ENCODE results near the gene CMTM4. TPM values are rescaled to one million over a fixed set of nuclear protein-coding genes. Genes with fewer than 3 reads are reported as not detected.

The CMTM4 gene
- total RNA-seq, 1 donor from 2014 or later = 15.5 TPM

DNA sequence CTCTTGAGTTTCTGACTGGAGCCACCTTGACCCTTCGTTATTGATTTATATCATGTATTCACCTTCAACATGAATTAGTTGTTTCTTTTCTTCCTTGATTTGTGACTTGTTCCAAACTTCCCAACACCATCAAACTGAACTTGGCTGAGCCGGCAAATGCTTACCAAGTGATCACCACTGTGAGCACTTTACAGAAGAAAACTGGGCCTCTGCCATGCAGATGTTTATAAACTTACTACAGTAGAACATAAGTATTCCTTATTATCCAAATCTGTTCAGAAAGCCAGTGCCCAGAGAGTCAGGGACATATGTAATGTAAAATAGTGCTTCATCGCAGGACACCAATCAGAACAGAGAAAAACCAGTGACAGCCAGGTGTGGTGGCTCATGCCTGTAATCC, 19.9 kb downstream of the CMTM4 start:
- Mint-ChIP-seq H3K4me3 (ENCODE audit: unreplicated experiment) (no peak overlapping the region), H3K27me3 (ENCODE audit: unreplicated experiment) (no peaks in the 10 kb centered on the region), H3K4me1 (ENCODE audit: unreplicated experiment) (no peaks in the 10 kb centered on the region), H3K27ac (ENCODE audit: unreplicated experiment) (no peak overlapping the region), H3K9me3 (ENCODE audit: unreplicated experiment) (no peaks in the 10 kb centered on the region), H3K36me3 (ENCODE audit: low read depth, unreplicated experiment) (no peaks in the 10 kb centered on the region)
- no peak for DNase-seq (ENCODE audit: low spot score)
- TF ChIP-seq, protein P1, sequence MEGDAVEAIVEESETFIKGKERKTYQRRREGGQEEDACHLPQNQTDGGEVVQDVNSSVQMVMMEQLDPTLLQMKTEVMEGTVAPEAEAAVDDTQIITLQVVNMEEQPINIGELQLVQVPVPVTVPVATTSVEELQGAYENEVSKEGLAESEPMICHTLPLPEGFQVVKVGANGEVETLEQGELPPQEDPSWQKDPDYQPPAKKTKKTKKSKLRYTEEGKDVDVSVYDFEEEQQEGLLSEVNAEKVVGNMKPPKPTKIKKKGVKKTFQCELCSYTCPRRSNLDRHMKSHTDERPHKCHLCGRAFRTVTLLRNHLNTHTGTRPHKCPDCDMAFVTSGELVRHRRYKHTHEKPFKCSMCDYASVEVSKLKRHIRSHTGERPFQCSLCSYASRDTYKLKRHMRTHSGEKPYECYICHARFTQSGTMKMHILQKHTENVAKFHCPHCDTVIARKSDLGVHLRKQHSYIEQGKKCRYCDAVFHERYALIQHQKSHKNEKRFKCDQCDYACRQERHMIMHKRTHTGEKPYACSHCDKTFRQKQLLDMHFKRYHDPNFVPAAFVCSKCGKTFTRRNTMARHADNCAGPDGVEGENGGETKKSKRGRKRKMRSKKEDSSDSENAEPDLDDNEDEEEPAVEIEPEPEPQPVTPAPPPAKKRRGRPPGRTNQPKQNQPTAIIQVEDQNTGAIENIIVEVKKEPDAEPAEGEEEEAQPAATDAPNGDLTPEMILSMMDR (IDR thresholded peaks at IDR 0.05; ENCODE audit: unreplicated experiment) = no peak

DNA sequence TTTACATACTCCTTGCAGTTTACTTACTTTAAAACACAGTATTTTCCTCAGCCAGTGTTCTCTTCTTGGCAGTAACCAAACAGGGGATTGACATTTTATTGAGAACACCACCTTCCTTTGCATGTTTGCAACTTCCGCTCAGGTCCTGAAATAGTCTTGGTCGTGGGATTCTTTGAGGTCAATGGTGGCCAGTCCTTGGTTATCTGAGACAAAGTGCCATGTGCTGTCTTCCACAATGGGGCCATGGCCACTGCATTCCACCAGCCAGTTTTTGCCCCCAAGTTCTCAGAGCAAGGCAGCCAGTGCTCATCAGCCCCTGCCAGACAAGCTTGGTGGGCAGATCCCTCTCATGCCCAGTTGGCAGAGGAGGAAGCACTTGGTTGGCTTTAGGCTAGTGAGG, 22.9 kb downstream of the CMTM4 start:
- TF ChIP-seq, protein P1 (IDR thresholded peaks at IDR 0.05; ENCODE audit: unreplicated experiment) = no peak
- Mint-ChIP-seq H3K27ac (ENCODE audit: unreplicated experiment) (no peak overlapping the region), H3K4me1 (ENCODE audit: unreplicated experiment) (no peaks in the 10 kb centered on the region), H3K27me3 (ENCODE audit: unreplicated experiment) (no peaks in the 10 kb centered on the region), H3K36me3 (ENCODE audit: low read depth, unreplicated experiment) (no peaks in the 10 kb centered on the region), H3K4me3 (ENCODE audit: unreplicated experiment) (no peak overlapping the region), H3K9me3 (ENCODE audit: unreplicated experiment) (no peaks in the 10 kb centered on the region)
- DNase-seq (ENCODE audit: low spot score) = no peak

DNA sequence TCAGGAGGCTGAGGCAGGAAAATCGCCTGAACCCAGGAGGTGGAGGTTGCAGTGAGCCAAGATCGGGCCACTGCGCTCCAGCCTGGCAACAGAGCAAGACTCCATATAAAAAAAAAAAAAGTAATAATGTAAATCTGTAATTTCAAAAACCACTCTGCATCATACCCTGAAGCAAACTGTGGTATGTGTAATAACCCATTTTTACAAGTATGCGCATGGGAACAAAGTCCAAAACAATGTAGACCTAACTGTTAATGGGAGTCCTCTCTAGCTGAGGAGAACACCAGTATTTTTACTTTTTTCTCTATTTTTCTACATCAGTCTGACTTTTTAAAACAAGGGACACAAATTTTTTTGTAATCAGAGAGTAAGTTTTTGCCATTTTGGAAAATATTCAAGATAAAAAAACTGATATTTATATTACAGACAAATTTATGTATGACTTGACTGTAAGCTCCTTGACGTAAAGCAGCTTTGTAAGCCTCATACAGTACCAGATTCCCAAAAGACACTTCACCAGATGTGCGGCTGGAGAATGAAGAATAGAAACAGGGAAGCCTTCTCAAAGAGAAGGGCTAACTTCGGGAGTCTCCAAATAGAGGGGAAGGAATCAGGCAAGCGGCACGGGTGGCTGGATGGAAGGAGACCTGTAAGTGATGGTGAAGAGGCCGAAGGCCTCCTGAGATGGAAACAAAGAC, 25.7 kb downstream of the CMTM4 start:
- Mint-ChIP-seq H3K4me3 (ENCODE audit: unreplicated experiment) (no peak overlapping the region), H3K4me1 (ENCODE audit: unreplicated experiment) (no peaks in the 10 kb centered on the region), H3K27ac (ENCODE audit: unreplicated experiment) (no peak overlapping the region), H3K27me3 (ENCODE audit: unreplicated experiment) (no peaks in the 10 kb centered on the region), H3K36me3 (ENCODE audit: low read depth, unreplicated experiment) (no peaks in the 10 kb centered on the region), H3K9me3 (ENCODE audit: unreplicated experiment) (no peaks in the 10 kb centered on the region)
- TF ChIP-seq, protein P1 (IDR thresholded peaks at IDR 0.05; ENCODE audit: unreplicated experiment) = no peak
- no peak for DNase-seq (ENCODE audit: low spot score)

DNA sequence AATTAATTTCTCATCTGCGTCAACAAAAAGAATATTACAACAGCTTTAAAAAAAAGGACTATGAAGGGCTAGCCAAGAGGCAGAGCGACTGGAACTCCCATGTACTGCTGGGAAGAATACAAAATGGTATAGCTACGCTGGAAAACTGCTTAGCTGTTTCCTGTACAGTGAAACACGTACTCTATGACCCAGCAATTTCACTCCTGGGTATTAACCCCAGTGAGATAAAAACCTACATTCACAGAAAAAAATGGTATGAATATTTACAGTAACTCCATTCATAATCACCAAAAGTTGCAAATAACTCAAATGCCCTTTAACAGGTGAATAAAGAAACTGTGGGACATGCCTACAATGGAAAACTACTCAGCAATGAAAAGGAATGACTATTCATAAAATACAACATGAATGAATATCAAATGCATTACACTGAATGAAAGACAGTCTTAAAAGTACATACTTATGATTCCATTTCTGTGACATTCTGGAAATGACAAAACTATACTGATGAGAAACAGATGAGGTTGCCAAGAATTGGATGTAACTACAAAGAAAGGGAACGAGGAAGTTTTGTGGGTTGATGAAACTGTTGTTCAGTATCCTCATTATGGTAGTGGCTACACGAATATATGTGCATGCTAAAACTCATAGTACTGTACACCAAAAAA, 27.6 kb downstream of the CMTM4 start:
- Mint-ChIP-seq H3K27ac (ENCODE audit: unreplicated experiment) (no peak overlapping the region), H3K4me3 (ENCODE audit: unreplicated experiment) (no peak overlapping the region), H3K4me1 (ENCODE audit: unreplicated experiment) (no peaks in the 10 kb centered on the region), H3K27me3 (ENCODE audit: unreplicated experiment) (no peaks in the 10 kb centered on the region), H3K9me3 (ENCODE audit: unreplicated experiment) (no peaks in the 10 kb centered on the region), H3K36me3 (ENCODE audit: low read depth, unreplicated experiment) (no peaks in the 10 kb centered on the region)
- TF ChIP-seq, protein P1 (IDR thresholded peaks at IDR 0.05; ENCODE audit: unreplicated experiment) = no peak
- DNase-seq (ENCODE audit: low spot score) = no peak

DNA sequence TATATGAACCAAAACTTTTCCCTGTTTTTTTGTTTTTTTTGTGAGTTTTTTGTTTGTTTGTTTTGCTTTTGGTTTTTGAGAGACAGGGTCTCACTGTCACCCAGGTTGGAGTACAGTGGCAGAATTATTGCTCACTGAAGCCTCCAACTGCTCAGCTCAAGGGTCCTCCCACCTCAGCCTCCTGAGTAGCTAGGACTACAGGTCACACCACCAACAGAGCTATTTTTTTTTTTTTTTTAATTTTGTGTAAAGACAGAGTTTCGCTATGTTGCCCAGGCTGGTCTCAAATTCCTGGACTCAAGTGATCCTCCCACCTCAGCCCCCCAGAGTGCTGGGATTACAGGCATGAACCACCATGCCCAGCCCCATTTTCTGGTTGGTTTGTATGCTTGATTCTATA, 28.6 kb downstream of the CMTM4 start:
- Mint-ChIP-seq H3K4me1 (ENCODE audit: unreplicated experiment) (no peaks in the 10 kb centered on the region), H3K27ac (ENCODE audit: unreplicated experiment) (no peak overlapping the region), H3K36me3 (ENCODE audit: low read depth, unreplicated experiment) (no peaks in the 10 kb centered on the region), H3K4me3 (ENCODE audit: unreplicated experiment) (no peak overlapping the region), H3K9me3 (ENCODE audit: unreplicated experiment) (no peaks in the 10 kb centered on the region), H3K27me3 (ENCODE audit: unreplicated experiment) (no peaks in the 10 kb centered on the region)
- TF ChIP-seq, protein P1 (IDR thresholded peaks at IDR 0.05; ENCODE audit: unreplicated experiment) = no peak
- no peak for DNase-seq (ENCODE audit: low spot score)

All from endothelial cell (in vitro differentiated cells).